MM.1S (cell line): Measurements from ENCODE around the gene C3orf33.

Experiments used
- CTCF ChIP-seq: fragments of 300-600 bp; sonication (generic); IDR thresholded peaks from 2 replicates; pipeline ENCODE4 v1.5.1; 2016; ENCODE audit warnings: antibody characterized with exemption, low read length, mixed read lengths
- EZH2phosphoT487 ChIP-seq: fragments of 300-600 bp; sonication (generic); IDR thresholded peaks from 2 replicates; pipeline ENCODE4 v1.6.1; 2018; ENCODE audit warnings: antibody characterized with exemption, low read length

- TF ChIP-seq CTCF = no peak
- TF ChIP-seq EZH2phosphoT487 = no peak
Measured at GRCh38 chr3:155747286-155747945, 58.7 kb downstream of the C3orf33 start.
